Measurements from ENCODE around the gene TMEM184A. TPM values are rescaled to one million over a fixed set of nuclear protein-coding genes. Genes with fewer than 3 reads are reported as not detected.

The TMEM184A gene
- total RNA-seq, 1 donor: not detected

GRCh38 chr7:1501487-1502270 is 54.3 kb downstream of the TMEM184A start:
- TF ChIP-seq CTCF (IDR thresholded peaks at IDR 0.05; ENCODE audit: insufficient read depth, low read length): no peak
- DNase-seq (ENCODE audit: low read depth): no peak
- no peak overlapping the region for H3K4me3 ChIP-seq (ENCODE audit: low read depth, low read length)

- H3K4me3 ChIP-seq (ENCODE audit: low read depth, low read length): no peak overlapping the region
- DNase-seq (ENCODE audit: low read depth): no peak
- no peak for TF ChIP-seq CTCF (IDR thresholded peaks at IDR 0.05; ENCODE audit: insufficient read depth, low read length)
These were observed 55.8 kb downstream of the TMEM184A start for GRCh38 chr7:1500064-1500807.

- DNase-seq (ENCODE audit: low read depth): no peak
- H3K4me3 ChIP-seq (ENCODE audit: low read depth, low read length): no peak overlapping the region
- no peak for TF ChIP-seq CTCF (IDR thresholded peaks at IDR 0.05; ENCODE audit: insufficient read depth, low read length)
These were observed 56.5 kb downstream of the TMEM184A start for GRCh38 chr7:1499367-1500029.

GRCh38 chr7:1498370-1499305 is 57.4 kb downstream of the TMEM184A start:
- TF ChIP-seq CTCF (IDR thresholded peaks at IDR 0.05; ENCODE audit: insufficient read depth, low read length): no peak
- DNase-seq (ENCODE audit: low read depth): no peak
- H3K4me3 ChIP-seq (ENCODE audit: low read depth, low read length): no peak overlapping the region

GRCh38 chr7:1497293-1497927 is 58.6 kb downstream of the TMEM184A start:
- TF ChIP-seq CTCF (IDR thresholded peaks at IDR 0.05; ENCODE audit: insufficient read depth, low read length): no peak
- DNase-seq (ENCODE audit: low read depth): no peak
- H3K4me3 ChIP-seq (ENCODE audit: low read depth, low read length): no peak overlapping the region
